Keratinocyte (primary cell): ENCODE results near the gene TAMALIN.

Source experiments
- EZH2 ChIP-seq: IDR thresholded peaks from one replicate; pipeline ENCODE4 v1.6.1; 2012; ENCODE audit warnings: inconsistent platforms, mild to moderate bottlenecking, low read length, moderate library complexity
- TF ChIP-seq, protein P1 (sequence below), 3 experiments: IDR thresholded peaks in 1 of 3; conservative IDR thresholded peaks in 1 of 3; optimal IDR thresholded peaks in 1 of 3; 2 replicates in 2 of 3; 3 replicates in 1 of 3; pipeline versions ENCODE3 to v1.5.1; 2011; ENCODE audit warnings: low read length in 3 of 3, mild to moderate bottlenecking in 3 of 3, moderate library complexity in 2 of 3, control low read depth in 1 of 3, inconsistent platforms in 1 of 3; ENCODE audit not compliant: insufficient read depth in 2 of 3; ENCODE audit errors: extremely low read depth in 1 of 3

DNA sequence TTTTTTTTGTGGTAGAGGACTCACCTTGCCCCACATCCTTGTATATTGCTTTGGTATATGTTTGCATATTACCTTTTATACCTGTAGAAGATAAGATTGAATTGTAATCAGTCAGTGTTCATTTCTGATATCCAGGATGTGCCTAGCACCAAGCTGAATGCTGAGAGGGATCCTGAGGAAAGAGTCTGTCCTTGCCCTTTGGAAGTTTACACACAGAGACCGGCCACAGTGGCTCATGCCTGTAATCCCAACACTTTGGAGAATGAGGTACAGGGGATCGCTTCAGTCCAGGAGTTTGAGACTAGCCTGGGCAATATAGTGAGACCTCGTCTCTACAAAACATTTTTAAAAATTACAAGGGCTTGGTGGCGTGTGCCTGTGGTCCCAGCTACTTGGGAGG lies 46.8 kb upstream of the TAMALIN start:
- TF ChIP-seq, protein P1, sequence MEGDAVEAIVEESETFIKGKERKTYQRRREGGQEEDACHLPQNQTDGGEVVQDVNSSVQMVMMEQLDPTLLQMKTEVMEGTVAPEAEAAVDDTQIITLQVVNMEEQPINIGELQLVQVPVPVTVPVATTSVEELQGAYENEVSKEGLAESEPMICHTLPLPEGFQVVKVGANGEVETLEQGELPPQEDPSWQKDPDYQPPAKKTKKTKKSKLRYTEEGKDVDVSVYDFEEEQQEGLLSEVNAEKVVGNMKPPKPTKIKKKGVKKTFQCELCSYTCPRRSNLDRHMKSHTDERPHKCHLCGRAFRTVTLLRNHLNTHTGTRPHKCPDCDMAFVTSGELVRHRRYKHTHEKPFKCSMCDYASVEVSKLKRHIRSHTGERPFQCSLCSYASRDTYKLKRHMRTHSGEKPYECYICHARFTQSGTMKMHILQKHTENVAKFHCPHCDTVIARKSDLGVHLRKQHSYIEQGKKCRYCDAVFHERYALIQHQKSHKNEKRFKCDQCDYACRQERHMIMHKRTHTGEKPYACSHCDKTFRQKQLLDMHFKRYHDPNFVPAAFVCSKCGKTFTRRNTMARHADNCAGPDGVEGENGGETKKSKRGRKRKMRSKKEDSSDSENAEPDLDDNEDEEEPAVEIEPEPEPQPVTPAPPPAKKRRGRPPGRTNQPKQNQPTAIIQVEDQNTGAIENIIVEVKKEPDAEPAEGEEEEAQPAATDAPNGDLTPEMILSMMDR (optimal IDR thresholded peaks at IDR 0.05 in 1 of 3, IDR thresholded peaks at IDR 0.05 in 1 of 3, conservative IDR thresholded peaks at IDR 0.05 in 1 of 3; ENCODE audit: extremely low read depth in 1 of 3, insufficient read depth in 2 of 3, low read length in 3 of 3): no peak
- TF ChIP-seq EZH2: no peak
